ENCODE results near the gene NMRK1.

- TF ChIP-seq, protein P1, sequence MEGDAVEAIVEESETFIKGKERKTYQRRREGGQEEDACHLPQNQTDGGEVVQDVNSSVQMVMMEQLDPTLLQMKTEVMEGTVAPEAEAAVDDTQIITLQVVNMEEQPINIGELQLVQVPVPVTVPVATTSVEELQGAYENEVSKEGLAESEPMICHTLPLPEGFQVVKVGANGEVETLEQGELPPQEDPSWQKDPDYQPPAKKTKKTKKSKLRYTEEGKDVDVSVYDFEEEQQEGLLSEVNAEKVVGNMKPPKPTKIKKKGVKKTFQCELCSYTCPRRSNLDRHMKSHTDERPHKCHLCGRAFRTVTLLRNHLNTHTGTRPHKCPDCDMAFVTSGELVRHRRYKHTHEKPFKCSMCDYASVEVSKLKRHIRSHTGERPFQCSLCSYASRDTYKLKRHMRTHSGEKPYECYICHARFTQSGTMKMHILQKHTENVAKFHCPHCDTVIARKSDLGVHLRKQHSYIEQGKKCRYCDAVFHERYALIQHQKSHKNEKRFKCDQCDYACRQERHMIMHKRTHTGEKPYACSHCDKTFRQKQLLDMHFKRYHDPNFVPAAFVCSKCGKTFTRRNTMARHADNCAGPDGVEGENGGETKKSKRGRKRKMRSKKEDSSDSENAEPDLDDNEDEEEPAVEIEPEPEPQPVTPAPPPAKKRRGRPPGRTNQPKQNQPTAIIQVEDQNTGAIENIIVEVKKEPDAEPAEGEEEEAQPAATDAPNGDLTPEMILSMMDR (tag by site-specific recombination; IDR thresholded peaks at IDR 0.05) = no peak
- no peak for TF ChIP-seq TCF7L2 (IDR thresholded peaks at IDR 0.05; ENCODE audit: borderline replicate concordance, low read depth, low read length)
- TF ChIP-seq ZBTB20 (tag by site-specific recombination; IDR thresholded peaks at IDR 0.05) = no peak
Observed at GRCh38 chr9:75090579-75090978, 2.6 kb upstream of the NMRK1 start.

Data from HEK293 (cell line).